B cell (primary cell): ENCODE data around the gene MYH7. TPM values are rescaled to one million over a fixed set of nuclear protein-coding genes. Genes with fewer than 3 reads are reported as not detected.
"Not testable (repeated sequence)": the region's sequence is repeated elsewhere in the genome, so short reads cannot be mapped to it uniquely, and the experiment has no call there.

ENCODE experiments used
- ATAC-seq: fragments of 200-7000 bp; cut with Tn5 transposase; one replicate; pipeline ENCODE4 v1.10.0; 2021; ENCODE audit warnings: low read depth, mild to moderate bottlenecking, moderate number of reproducible peaks, moderate library complexity
- CTCF ChIA-PET: fragments of 350-600 bp; sonication (Branson Sonifier 250); formaldehyde crosslinking; loops from one replicate; lab custom pipeline; 2021; ENCODE audit warnings: antibody characterized with exemption, inconsistent platforms; lab: Charles Lee
- POLR2A ChIA-PET: fragments of 350-600 bp; sonication (Branson Sonifier 250); formaldehyde crosslinking; loops from one replicate; lab custom pipeline; 2021; ENCODE audit warnings: antibody characterized with exemption; lab: Charles Lee
- DNase-seq: peaks from one replicate; pipeline ENCODE4 v3.0.0; 2013
- H2AFZ ChIP-seq: 2 replicates; pipeline ENCODE4 v1.6.1; 2012; ENCODE audit warnings: mild to moderate bottlenecking, low read depth, low read length; ENCODE audit not compliant: insufficient read depth, poor library complexity, severe bottlenecking
- H3K27ac ChIP-seq, 2 donors: 1 replicate in 1 of 2; 2 replicates in 1 of 2; pipeline ENCODE4 v1.5.1; 2012 to 2013; ENCODE audit warnings: low read length in 2 of 2, mild to moderate bottlenecking in 2 of 2, moderate library complexity in 1 of 2
- H3K27me3 ChIP-seq, 4 experiments: fragments of 200-600 bp in 1 of 4; sonication (generic) in 1 of 4; replicated peaks in 1 of 4; 1 replicate in 2 of 4; 2 replicates in 2 of 4; pipeline versions ENCODE4 v1.6.1 to v1.7.0; 2013 to 2016; ENCODE audit warnings: low read length in 3 of 4, mild to moderate bottlenecking in 2 of 4, mixed read lengths in 1 of 4, moderate library complexity in 1 of 4; ENCODE audit not compliant: insufficient read depth in 4 of 4, control insufficient read depth in 3 of 4; ENCODE audit errors: control extremely low read depth in 1 of 4
- H3K36me3 ChIP-seq, 2 experiments: replicated peaks in 1 of 2; 1 replicate in 1 of 2; 2 replicates in 1 of 2; pipeline versions ENCODE4 v1.6.1 to v1.7.1; 2013; ENCODE audit warnings: low read length in 1 of 2; ENCODE audit not compliant: insufficient read depth in 2 of 2, control insufficient read depth in 1 of 2; ENCODE audit errors: control extremely low read depth in 1 of 2, extremely low read depth in 1 of 2
- H3K4me1 ChIP-seq, 2 donors: fragments of 200-600 bp in 1 of 2; sonication (generic) in 1 of 2; 1 replicate in 1 of 2; 2 replicates in 1 of 2; pipeline versions ENCODE4 v1.5.1 to v1.6.1; 2013 to 2017; ENCODE audit warnings: low read length in 2 of 2; ENCODE audit not compliant: control insufficient read depth in 2 of 2, insufficient read depth in 2 of 2
- H3K4me2 ChIP-seq: replicated peaks from 2 replicates; pipeline ENCODE3; 2012; ENCODE audit warnings: mild to moderate bottlenecking, low read depth, low read length; ENCODE audit not compliant: poor library complexity, severe bottlenecking
- H3K4me3 ChIP-seq, 5 experiments: fragments of 200-600 bp in 1 of 5; sonication (generic) in 1 of 5; 1 replicate in 3 of 5; 2 replicates in 2 of 5; pipeline versions ENCODE4 v1.5.1 to v1.7.0; 2011 to 2016; ENCODE audit warnings: low read length in 4 of 5, mild to moderate bottlenecking in 4 of 5, low read depth in 2 of 5, control low read depth in 1 of 5, moderate library complexity in 1 of 5; ENCODE audit not compliant: insufficient read depth in 1 of 5; ENCODE audit errors: control extremely low read depth in 1 of 5, extremely low read depth in 1 of 5
- H3K79me2 ChIP-seq: fragments of 200-600 bp; sonication (generic); one replicate; pipeline ENCODE4 v1.6.0; 2016; ENCODE audit warnings: low read length; ENCODE audit not compliant: control insufficient read depth, insufficient read depth
- H3K9ac ChIP-seq: fragments of 200-600 bp; sonication (generic); 2 replicates; pipeline ENCODE4 v1.6.1; 2017; ENCODE audit warnings: mild to moderate bottlenecking, low read length, moderate library complexity
- H3K9me3 ChIP-seq, 3 donors: one replicate each; pipeline versions ENCODE4 v1.6.1 to v1.7.1; 2013; ENCODE audit warnings: low read length in 2 of 3; ENCODE audit not compliant: control insufficient read depth in 2 of 3, insufficient read depth in 1 of 3; ENCODE audit errors: control extremely low read depth in 1 of 3
- H4K20me1 ChIP-seq: 2 replicates; pipeline ENCODE4 v1.6.0; 2012; ENCODE audit warnings: mild to moderate bottlenecking, low read length; ENCODE audit not compliant: insufficient read depth, control insufficient read depth, poor library complexity, severe bottlenecking
- H3K27ac Mint-ChIP-seq: one replicate; pipeline ENCODE4 v1.8.0; 2021; ENCODE audit warnings: mixed read lengths
- H3K27me3 Mint-ChIP-seq: one replicate; pipeline ENCODE4 v1.8.0; 2021; ENCODE audit warnings: mixed read lengths
- H3K4me1 Mint-ChIP-seq: one replicate; pipeline ENCODE4 v1.8.0; 2021; ENCODE audit warnings: mixed read lengths
- H3K4me3 Mint-ChIP-seq: one replicate; pipeline ENCODE4 v1.8.0; 2021; ENCODE audit warnings: mixed read lengths
- H3K9me3 Mint-ChIP-seq: one replicate; pipeline ENCODE4 v1.8.0; 2022; ENCODE audit warnings: mixed read lengths; ENCODE audit not compliant: insufficient read depth
- EZH2 ChIP-seq: IDR thresholded peaks from 2 replicates; pipeline ENCODE4 v1.6.1; 2012; ENCODE audit warnings: borderline replicate concordance, low read depth, mild to moderate bottlenecking, moderate library complexity, low read length; ENCODE audit not compliant: insufficient read depth, poor library complexity, severe bottlenecking
- WGBS: methylation state at CpG from one replicate; pipeline ENCODE4 v1.1.5; 2013; ENCODE audit warnings: missing lambda C conversion rate; ENCODE audit not compliant: insufficient coverage; 5-methylcytosine and 5-hydroxymethylcytosine counted together
- intact Hi-C: fragments of 100-400 bp; cut with micrococcal nuclease; formaldehyde crosslinking; loops from one replicate; pipeline ENCODE4 v1.10.0; 2022
- polyA plus RNA-seq: library from polyadenylated mRNA; depleted of rRNA; stranded (reverse); fragments of >200 nt; gene quantifications from 2 replicates; pipeline ENCODE4 v1.2.3, GENCODE V29; 2012
- total RNA-seq, 2 donors: library from RNA; stranded (reverse); fragments of 120-200 nt in 1 of 2; gene quantifications; 1 replicate in 1 of 2; 2 replicates in 1 of 2; pipeline versions ENCODE4 v1.2.3 to v1.2.4, GENCODE V29; 2013 to 2022
- TF ChIP-seq, protein P1 (sequence below): fragments of 200-600 bp; IDR thresholded peaks from one replicate; pipeline ENCODE4 v1.8.0; 2022; ENCODE audit warnings: antibody characterized with exemption, mild to moderate bottlenecking

The MYH7 gene
- total and polyA plus RNA-seq, 2 donors (not counting 1 experiment from before 2014, with no cell fraction given), result not detected

GRCh38 chr14:23428686-23429495 is 6.6 kb downstream of the MYH7 start:
- Mint-ChIP-seq H3K27me3 (peaks cover 32% of the 10 kb centered on the region), H3K4me1 (no peaks in the 10 kb centered on the region), H3K4me3 (no peak overlapping the region), H3K27ac (no peak overlapping the region), H3K9me3 (no peaks in the 10 kb centered on the region)
- intact Hi-C loops, result no loop called here
- H3K4me1 ChIP-seq, result no peaks in the 10 kb centered on the region
- POLR2A ChIA-PET, result no interaction called here
- WGBS, result 94% methylated on average over 5 of the region's 13 CpGs
- H2AFZ ChIP-seq, result no peak overlapping the region
- H3K9ac ChIP-seq, result no peak overlapping the region
- ATAC-seq (no peak), DNase-seq (no peak)
- CTCF ChIA-PET, result no interaction called here
- no peak overlapping the region for H3K27ac ChIP-seq
- H3K9me3 ChIP-seq, result no peaks in the 10 kb centered on the region
- H3K27me3 ChIP-seq, result no peaks in the 10 kb centered on the region
- TF ChIP-seq EZH2, result no peak
- TF ChIP-seq, protein P1, sequence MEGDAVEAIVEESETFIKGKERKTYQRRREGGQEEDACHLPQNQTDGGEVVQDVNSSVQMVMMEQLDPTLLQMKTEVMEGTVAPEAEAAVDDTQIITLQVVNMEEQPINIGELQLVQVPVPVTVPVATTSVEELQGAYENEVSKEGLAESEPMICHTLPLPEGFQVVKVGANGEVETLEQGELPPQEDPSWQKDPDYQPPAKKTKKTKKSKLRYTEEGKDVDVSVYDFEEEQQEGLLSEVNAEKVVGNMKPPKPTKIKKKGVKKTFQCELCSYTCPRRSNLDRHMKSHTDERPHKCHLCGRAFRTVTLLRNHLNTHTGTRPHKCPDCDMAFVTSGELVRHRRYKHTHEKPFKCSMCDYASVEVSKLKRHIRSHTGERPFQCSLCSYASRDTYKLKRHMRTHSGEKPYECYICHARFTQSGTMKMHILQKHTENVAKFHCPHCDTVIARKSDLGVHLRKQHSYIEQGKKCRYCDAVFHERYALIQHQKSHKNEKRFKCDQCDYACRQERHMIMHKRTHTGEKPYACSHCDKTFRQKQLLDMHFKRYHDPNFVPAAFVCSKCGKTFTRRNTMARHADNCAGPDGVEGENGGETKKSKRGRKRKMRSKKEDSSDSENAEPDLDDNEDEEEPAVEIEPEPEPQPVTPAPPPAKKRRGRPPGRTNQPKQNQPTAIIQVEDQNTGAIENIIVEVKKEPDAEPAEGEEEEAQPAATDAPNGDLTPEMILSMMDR, result no peak
- no peaks in the 10 kb centered on the region for H3K79me2 ChIP-seq
- H3K36me3 ChIP-seq, result no peaks in the 10 kb centered on the region
- no peak overlapping the region for H3K4me3 ChIP-seq
- H4K20me1 ChIP-seq, result no peaks in the 10 kb centered on the region
- H3K4me2 ChIP-seq, result no peak overlapping the region

DNA sequence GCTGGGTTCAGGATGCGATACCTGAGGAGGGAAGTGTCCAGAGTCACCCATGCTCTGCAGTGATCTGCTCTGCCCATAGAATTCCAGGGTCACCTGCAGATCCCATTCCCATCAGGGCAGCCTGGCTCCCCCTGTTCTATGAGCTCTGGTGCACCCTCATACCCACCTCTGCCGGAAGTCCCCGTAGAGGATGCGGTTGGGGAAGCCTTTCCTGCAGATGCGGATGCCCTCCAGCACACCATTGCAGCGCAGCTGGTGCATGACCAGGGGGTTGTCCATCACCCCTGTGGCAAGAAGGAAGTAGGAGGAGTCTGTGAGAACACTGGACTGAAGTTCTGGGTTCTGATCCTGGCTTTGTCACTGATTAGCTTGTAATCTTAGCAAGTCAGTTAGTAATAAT is 9.7 kb downstream of the MYH7 start:
- 67% methylated on average over 3 of the region's 6 CpGs for WGBS
- H3K79me2 ChIP-seq, POLR2A ChIA-PET, H3K4me3 Mint-ChIP-seq, H3K4me2 ChIP-seq, DNase-seq, H3K4me3 ChIP-seq, H2AFZ ChIP-seq, H3K9ac ChIP-seq, H3K4me1 Mint-ChIP-seq, H3K27ac Mint-ChIP-seq, H3K36me3 ChIP-seq, H3K9me3 Mint-ChIP-seq, H3K9me3 ChIP-seq, H3K27me3 ChIP-seq, H3K4me1 ChIP-seq, ATAC-seq, H3K27ac ChIP-seq, H4K20me1 ChIP-seq, intact Hi-C loops, CTCF ChIA-PET: not testable (repeated sequence)
- peaks cover 16% of the 10 kb centered on the region for H3K27me3 Mint-ChIP-seq
